Measurements from ENCODE around the gene GLI1.

DNA sequence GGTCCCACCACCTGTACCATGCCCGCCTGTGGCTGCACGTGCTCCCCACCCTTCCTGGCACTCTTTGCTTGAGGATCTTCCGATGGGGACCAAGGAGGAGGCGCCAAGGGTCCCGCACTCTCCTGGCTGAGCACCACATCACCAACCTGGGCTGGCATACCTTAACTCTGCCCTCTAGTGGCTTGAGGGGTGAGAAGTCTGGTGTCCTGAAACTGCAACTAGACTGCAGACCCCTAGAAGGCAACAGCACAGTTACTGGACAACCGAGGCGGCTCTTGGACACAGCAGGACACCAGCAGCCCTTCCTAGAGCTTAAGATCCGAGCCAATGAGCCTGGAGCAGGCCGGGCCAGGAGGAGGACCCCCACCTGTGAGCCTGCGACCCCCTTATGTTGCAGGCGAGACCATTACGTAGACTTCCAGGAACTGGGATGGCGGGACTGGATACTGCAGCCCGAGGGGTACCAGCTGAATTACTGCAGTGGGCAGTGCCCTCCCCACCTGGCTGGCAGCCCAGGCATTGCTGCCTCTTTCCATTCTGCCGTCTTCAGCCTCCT lies 3.4 kb upstream of the GLI1 start:
- TF ChIP-seq, protein P1, sequence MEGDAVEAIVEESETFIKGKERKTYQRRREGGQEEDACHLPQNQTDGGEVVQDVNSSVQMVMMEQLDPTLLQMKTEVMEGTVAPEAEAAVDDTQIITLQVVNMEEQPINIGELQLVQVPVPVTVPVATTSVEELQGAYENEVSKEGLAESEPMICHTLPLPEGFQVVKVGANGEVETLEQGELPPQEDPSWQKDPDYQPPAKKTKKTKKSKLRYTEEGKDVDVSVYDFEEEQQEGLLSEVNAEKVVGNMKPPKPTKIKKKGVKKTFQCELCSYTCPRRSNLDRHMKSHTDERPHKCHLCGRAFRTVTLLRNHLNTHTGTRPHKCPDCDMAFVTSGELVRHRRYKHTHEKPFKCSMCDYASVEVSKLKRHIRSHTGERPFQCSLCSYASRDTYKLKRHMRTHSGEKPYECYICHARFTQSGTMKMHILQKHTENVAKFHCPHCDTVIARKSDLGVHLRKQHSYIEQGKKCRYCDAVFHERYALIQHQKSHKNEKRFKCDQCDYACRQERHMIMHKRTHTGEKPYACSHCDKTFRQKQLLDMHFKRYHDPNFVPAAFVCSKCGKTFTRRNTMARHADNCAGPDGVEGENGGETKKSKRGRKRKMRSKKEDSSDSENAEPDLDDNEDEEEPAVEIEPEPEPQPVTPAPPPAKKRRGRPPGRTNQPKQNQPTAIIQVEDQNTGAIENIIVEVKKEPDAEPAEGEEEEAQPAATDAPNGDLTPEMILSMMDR (IDR thresholded peaks at IDR 0.05; ENCODE audit: low read depth, low read length), result peak; percentile 87
- TF ChIP-seq EZH2phosphoT487 (IDR thresholded peaks at IDR 0.05; ENCODE audit: low read depth), result no peak
